HEK293 (cell line): ENCODE data around the gene CASZ1.

Experiments
- CTCF ChIP-seq: fragments of 450-650 bp; formaldehyde crosslinking; IDR thresholded peaks from 2 replicates; pipeline ENCODE4 v1.5.1; 2016; ENCODE audit warnings: missing biosample characterization, missing genetic modification characterization
- KLF16 ChIP-seq: fragments of 450-650 bp; formaldehyde crosslinking; IDR thresholded peaks from 2 replicates; pipeline ENCODE4 v1.5.1; 2017; ENCODE audit warnings: missing biosample characterization, missing genetic modification characterization
- PBX3 ChIP-seq: sonication (generic); formaldehyde crosslinking; IDR thresholded peaks from 2 replicates; pipeline ENCODE4 v1.8.1; 2022; ENCODE audit warnings: mild to moderate bottlenecking, moderate library complexity, missing genetic modification reagents
- PRDM6 ChIP-seq: fragments of 450-650 bp; formaldehyde crosslinking; IDR thresholded peaks from 2 replicates; pipeline ENCODE4 v1.5.1; 2017; ENCODE audit warnings: missing biosample characterization, missing genetic modification characterization
- TSHZ1 ChIP-seq: fragments of 450-650 bp; formaldehyde crosslinking; IDR thresholded peaks from 2 replicates; pipeline ENCODE4 v1.5.1; 2016; ENCODE audit warnings: missing biosample characterization, missing genetic modification characterization, borderline replicate concordance
- ZBTB11 ChIP-seq: fragments of 450-650 bp; formaldehyde crosslinking; conservative IDR thresholded peaks from 2 replicates; pipeline ENCODE4 v1.5.1; 2016; ENCODE audit warnings: low read depth, missing biosample characterization, missing genetic modification characterization
- ZEB2 ChIP-seq: fragments of 450-650 bp; formaldehyde crosslinking; IDR thresholded peaks from 2 replicates; pipeline ENCODE4 v1.5.1; 2016; ENCODE audit warnings: missing biosample characterization, missing genetic modification characterization
- ZNF530 ChIP-seq: fragments of 450-650 bp; formaldehyde crosslinking; IDR thresholded peaks from 2 replicates; pipeline ENCODE4 v1.5.1; 2016; ENCODE audit warnings: low read depth, missing biosample characterization, missing genetic modification characterization
- ZNF580 ChIP-seq: fragments of 450-650 bp; formaldehyde crosslinking; IDR thresholded peaks from 2 replicates; pipeline ENCODE4 v1.5.1; 2016; ENCODE audit warnings: missing biosample characterization, missing genetic modification characterization

- TF ChIP-seq KLF16 (no peak), ZNF580 (tag by site-specific recombination) (no peak), ZBTB11 (tag by site-specific recombination) (no peak), TSHZ1 (no peak), ZEB2 (tag by site-specific recombination) (no peak), PRDM6 (tag by site-specific recombination) (no peak), ZNF530 (tag by site-specific recombination) (no peak), CTCF (tag by site-specific recombination) (no peak), PBX3 (no peak)
Measured at GRCh38 chr1:10771789-10772188, 24.7 kb downstream of the CASZ1 start.
